TTC549 (cell line): ENCODE measurements around the gene DCLK1.

ENCODE experiments used
- FAIRE-seq: peaks from 2 replicates; lab custom pipeline; 2012; peaks lifted over from hg19 to GRCh38; lab: Jason Lieb, UNC

Gene DCLK1

DNA sequence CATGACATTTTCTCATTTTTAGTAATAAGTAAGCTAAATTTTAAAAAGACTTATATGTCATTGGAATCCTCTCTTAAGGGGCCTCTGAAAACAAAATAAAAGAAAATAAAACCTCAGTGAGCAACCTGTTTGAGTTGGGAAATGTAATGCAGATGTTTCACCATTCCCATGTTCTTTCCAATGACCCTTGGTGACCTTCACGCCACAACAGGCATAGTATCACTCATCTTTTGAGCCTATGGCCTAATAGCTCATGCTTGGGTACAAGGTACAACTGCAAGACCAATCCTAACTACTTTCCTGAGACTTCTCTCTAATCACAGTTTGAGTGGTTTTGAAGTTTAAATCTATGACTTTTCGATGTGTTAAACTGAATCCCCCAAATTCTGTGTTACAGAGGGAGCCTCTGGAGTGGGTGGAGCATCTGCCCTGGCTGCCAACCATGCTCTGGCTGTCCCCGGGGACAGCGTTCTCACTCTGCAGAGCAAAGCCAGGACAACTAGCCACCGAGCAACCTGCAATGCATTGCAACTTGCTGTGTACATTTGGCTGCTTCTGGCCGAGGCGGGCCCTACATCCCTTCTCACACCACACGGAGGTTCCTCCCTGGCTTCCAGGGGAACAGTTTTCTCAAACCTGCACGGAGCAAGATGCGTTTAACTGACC is 346.8 kb downstream of the DCLK1 start:
- FAIRE-seq, result no peak

DNA sequence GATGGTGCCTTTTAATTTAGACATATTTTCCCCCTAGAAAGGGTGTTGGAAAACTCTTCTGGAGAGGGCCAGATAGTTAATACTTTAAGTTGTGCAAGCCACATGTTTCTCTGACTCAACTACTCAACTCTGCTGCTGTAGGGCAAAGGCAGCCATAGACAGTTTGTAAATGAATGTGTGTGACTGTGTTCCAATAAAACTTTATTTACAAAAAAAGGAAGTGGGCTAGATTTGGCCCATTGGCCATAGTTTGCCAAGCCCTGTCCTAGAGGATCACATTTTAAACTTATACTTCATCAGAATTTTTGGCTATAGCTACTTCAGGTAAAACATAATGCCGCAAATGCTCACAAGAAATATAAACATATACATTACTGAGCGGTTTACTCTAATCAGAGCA is 348.4 kb downstream of the DCLK1 start:
- no peak for FAIRE-seq

DNA sequence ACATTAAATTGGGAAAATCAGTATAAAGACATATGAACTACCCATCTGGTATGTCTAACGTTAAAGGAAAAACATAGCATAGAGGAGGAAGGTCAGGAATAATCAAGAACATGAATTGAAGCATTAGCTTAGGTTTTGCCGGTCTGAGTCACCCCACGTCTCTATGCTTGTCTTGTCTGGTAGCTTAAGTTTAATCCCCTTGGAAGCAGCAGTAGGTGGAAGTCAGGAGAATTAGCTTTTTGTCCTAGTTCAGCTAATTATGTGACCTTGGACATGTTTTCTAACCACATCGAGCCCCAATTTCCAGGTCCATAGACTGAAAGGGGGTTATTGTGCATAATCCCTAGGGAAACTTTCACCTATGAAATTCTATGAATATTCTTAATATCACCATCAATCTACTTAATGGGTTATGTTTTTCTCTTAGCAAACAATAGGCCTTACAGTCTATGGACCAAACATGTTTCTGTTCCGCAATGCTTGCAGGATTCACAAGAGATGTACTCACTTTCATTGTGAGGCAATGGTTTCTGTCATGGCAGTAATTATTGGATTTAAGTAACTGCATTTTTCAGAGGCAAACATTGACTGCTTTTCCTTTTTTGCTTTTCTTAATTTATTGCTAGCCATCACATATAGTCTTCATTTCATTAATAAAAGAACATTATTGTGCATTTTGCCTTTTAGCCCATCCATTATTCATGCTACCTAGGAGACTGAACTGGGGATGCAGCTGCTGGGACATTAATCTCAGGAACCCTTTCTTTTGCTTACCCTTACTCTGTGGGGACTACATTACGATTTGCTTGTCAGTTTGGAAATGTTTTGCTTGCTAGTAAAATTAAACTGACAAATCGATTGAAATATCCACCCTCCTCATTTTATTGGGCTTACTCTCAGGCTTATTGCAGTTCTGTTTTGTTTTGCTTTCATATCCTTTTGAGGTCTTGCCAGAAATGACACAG is 349.9 kb downstream of the DCLK1 start:
- FAIRE-seq, result no peak

DNA sequence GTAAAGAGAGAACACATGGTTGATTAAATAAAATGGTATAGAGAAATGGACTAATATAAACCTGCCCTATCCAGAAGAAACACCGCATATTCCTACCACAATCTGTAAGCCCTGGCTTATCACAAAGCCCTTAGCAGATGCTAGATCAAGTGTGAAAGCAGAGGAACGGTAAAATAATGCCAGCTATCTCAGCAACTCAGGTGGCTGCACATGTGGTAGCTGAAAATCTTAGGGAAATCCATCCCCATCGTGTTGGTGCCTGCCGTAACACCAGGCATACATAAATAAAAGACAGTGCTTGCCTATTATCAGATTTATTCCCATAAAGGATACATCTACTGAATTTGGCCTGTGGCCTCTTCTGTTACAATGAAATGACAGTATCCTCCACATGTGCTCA is 350.6 kb downstream of the DCLK1 start:
- FAIRE-seq, result no peak

GRCh38 chr13:35771898-35772297 is 359.3 kb downstream of the DCLK1 start:
- FAIRE-seq, result no peak

DNA sequence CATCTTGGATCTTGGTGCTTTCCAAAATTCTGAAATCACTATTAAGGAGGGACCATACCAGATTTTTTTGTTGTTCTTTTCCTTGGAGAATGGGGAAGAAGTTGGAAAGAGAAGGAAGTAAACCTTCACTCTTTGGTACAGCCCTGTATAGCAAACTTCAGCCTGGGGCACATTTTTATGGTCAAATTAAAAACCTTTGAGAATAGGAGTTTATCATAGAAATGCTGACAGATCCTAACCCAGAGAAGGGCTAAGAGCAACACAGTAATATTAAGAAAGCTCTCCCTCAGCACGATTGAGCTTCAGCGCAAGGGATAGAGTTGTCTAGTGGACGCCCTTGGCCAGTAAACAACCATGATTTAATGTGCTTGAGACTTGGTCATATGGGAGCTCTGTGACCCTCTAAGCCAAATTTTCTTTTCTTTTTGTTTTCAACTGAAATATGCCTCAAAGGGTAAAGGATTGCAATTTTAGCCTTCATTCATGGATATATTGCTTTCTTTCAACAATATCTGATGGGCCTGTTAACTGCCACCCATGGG is 360.4 kb downstream of the DCLK1 start:
- no peak for FAIRE-seq

DNA sequence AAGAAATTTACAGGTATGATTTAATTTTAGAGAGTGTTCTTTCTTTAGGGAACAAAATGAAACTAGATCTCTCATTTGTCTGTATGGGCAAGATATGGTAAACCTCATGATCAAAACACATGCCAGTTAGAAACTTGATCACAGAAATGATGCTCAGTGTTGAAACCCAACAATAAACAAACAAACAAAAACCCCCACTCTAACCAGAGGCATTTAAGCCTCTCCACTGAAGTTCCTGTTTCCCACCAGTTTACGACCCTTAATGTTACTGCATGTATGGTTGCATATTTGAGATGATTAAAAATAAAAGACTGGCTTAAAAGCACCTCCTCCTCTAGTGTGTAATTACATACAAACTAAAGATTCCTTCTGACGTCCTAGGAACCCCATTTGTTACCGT is 361.4 kb downstream of the DCLK1 start:
- no peak for FAIRE-seq

GRCh38 chr13:35768551-35768950 is 362.6 kb downstream of the DCLK1 start:
- FAIRE-seq, result no peak

DNA sequence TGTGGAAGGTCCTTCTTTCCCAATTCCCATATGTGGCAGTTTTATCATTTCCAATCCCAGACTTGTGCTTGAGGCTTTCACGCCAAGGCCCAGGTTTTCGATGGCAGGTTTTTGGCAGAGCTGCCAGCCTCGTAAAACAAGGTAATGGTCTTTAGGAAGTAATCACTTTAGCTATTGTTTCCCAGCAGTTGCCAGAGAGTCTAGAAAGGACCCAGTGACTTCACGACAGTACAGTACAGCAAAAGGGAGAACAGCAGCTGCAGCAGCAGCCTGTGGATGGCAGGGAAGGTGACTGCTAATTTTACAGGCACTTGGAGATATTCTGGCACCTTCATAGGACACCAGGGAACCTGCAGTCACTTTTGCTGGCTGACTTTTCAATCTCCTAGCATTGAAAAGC is 363.1 kb downstream of the DCLK1 start:
- no peak for FAIRE-seq

GRCh38 chr13:35767256-35767976 is 363.8 kb downstream of the DCLK1 start:
- no peak for FAIRE-seq

- no peak for FAIRE-seq
These were observed 364.5 kb downstream of the DCLK1 start for GRCh38 chr13:35766663-35767062.

GRCh38 chr13:35765941-35766340 is 365.2 kb downstream of the DCLK1 start:
- FAIRE-seq, result no peak

DNA sequence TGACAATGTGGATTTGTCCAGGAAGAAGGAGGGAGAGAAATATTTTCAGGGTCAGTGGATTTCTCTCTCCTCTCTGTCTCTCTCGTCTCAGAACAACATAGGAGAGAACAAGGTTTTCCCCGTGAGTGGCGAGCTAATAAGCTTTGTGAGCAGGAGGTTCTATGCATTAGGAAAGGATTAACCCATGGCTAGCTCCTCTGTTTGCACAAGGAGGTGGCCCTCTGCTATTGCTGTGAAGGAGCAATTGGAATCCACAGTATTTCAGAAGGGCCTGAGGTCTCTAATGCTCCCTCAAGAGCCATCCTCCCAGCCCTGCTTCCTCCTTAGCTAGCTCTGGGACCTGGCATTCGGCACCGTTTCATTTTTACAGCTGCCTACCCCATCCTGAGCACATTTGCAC is 365.8 kb downstream of the DCLK1 start:
- FAIRE-seq, result no peak

DNA sequence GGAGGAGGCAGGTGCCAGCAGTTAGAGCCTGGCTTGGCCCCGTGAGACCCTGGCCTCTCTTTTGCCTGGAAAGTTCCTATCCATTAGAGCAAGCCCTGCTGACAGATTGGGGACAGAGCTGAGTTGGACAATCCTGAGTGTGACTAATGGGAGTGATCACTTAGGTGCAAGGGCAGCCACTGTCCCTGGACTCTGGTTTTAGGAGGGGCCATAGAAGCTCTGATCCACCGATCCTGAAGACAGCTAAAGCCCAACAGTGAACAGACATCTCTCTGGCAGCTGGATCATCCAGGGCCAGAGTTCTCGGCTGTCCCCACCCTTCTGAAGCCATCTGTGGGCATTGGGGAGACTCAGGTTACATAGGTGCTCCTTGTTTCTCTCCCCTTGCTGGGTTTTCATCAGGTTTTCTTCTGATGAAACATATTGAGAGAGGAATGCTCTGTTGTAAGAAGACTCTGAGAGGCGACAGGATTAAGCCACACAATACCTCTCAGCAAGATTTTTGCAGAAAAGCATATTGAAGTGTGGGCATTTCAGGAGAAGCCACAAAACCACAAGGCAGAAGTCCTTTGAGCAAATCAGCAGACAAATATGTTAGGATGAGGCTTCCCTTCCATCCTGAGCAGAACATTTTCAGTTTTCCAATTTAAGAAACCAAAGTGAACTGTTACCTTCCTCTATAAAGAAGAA is 366.7 kb downstream of the DCLK1 start:
- FAIRE-seq, result no peak

- FAIRE-seq, result no peak
These were observed 367.4 kb downstream of the DCLK1 start for GRCh38 chr13:35763782-35764123.

GRCh38 chr13:35763060-35763781 is 368.0 kb downstream of the DCLK1 start:
- no peak for FAIRE-seq

- FAIRE-seq, result no peak
These were observed 369.5 kb downstream of the DCLK1 start for GRCh38 chr13:35761440-35762252.

DNA sequence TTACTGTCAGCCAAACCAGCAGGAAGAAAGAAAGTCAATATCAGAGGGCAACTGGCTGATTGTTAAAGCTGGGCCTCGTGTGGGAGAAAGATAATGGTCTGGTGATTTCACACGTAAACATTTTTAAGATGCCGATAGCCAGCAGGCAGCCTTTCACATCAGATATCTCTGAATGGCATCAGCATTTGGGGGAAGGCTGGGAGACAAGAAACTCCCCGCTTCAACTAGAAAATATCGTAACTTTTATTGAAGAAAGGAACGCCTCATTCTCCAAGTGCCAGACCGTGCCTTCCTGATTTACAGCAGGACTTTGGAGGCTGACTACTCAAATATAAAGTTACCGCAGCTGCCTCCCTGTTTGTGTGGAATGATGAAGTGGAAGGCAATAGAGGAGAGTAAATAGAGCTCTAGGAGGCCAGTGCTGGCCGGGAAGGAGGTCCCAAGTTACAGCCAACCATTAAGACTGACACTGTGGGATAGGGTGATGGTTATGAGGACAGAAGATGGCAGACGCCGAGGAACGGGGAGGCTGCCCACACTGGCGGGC is 370.4 kb downstream of the DCLK1 start:
- no peak for FAIRE-seq

GRCh38 chr13:35747594-35747993 is 383.6 kb downstream of the DCLK1 start:
- FAIRE-seq, result no peak

- no peak for FAIRE-seq
These were observed 386.5 kb downstream of the DCLK1 start for GRCh38 chr13:35744566-35745178.
